ENCODE results near the gene DDT.
"Not testable (repeated sequence)": the region's sequence is repeated elsewhere in the genome, so short reads cannot be mapped to it uniquely, and the experiment has no call there.

DNA sequence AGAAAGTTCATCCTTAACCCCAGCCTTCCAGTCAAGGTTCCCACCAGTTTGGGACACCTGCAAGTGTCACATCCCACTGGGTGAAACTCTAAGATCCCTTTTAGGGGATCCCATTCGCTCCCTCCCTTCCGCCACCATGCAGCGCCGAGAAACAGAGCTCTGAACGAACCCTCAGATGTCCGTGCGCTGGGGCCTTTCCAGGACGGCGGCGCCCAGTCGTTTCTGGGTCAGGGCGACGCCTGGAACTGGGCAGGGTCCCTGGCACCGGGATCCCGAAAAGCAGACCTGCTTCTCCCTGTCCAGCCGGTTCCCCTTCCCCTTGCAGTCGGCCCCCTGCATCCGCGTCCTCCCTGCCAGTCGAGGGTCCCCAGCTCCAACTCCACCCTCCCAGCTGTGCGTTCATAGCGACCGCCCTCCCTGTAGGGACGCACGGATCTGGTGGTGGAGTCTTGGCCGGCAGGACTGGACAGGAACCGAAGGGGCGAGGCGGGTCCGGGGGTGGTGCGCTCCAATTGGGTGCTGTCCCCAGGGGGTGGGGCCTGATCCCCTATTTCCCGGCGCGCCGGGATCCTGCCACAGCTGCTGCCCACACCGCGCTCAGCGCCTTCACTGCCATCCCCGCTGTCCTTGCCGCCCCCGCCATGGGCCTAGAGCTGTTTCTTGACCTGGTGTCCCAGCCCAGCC is 5.5 kb upstream of the DDT start, which contains the start of gene GSTT2:
- TF ChIP-seq POLR2A (IDR thresholded peaks at IDR 0.05; ENCODE audit: low read length); GATA1 (IDR thresholded peaks at IDR 0.05; ENCODE audit: low read depth, low read length): not testable (repeated sequence)
